ENCODE data around the gene SEMA3F. TPM values are rescaled to one million over a fixed set of nuclear protein-coding genes. Genes with fewer than 3 reads are reported as not detected.

Gene SEMA3F
- total and polyA plus RNA-seq, 2 experiments from 2014 or later = 2.3 to 67.6 TPM

DNA sequence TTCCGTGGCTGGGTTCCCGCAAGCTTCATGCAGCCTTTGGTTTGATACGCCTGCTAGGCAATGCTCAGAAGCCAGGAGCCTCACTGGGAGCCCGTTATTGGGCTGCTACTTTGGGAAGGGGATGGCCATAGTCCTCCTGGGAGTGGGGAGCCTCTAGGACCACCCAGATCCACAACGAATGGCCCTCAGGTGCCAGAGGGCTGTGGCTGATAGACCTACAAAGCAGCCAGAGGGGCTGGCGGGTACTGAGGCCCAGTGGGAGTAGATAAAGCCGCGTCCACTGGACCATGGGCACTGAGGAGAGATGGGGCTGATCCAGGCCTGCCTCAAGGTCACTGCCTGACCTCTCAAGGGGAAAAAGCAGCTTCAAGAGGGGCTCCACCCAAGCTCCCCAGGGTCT is 37.0 kb downstream of the SEMA3F start (continued):
- TF ChIP-seq, protein P1, sequence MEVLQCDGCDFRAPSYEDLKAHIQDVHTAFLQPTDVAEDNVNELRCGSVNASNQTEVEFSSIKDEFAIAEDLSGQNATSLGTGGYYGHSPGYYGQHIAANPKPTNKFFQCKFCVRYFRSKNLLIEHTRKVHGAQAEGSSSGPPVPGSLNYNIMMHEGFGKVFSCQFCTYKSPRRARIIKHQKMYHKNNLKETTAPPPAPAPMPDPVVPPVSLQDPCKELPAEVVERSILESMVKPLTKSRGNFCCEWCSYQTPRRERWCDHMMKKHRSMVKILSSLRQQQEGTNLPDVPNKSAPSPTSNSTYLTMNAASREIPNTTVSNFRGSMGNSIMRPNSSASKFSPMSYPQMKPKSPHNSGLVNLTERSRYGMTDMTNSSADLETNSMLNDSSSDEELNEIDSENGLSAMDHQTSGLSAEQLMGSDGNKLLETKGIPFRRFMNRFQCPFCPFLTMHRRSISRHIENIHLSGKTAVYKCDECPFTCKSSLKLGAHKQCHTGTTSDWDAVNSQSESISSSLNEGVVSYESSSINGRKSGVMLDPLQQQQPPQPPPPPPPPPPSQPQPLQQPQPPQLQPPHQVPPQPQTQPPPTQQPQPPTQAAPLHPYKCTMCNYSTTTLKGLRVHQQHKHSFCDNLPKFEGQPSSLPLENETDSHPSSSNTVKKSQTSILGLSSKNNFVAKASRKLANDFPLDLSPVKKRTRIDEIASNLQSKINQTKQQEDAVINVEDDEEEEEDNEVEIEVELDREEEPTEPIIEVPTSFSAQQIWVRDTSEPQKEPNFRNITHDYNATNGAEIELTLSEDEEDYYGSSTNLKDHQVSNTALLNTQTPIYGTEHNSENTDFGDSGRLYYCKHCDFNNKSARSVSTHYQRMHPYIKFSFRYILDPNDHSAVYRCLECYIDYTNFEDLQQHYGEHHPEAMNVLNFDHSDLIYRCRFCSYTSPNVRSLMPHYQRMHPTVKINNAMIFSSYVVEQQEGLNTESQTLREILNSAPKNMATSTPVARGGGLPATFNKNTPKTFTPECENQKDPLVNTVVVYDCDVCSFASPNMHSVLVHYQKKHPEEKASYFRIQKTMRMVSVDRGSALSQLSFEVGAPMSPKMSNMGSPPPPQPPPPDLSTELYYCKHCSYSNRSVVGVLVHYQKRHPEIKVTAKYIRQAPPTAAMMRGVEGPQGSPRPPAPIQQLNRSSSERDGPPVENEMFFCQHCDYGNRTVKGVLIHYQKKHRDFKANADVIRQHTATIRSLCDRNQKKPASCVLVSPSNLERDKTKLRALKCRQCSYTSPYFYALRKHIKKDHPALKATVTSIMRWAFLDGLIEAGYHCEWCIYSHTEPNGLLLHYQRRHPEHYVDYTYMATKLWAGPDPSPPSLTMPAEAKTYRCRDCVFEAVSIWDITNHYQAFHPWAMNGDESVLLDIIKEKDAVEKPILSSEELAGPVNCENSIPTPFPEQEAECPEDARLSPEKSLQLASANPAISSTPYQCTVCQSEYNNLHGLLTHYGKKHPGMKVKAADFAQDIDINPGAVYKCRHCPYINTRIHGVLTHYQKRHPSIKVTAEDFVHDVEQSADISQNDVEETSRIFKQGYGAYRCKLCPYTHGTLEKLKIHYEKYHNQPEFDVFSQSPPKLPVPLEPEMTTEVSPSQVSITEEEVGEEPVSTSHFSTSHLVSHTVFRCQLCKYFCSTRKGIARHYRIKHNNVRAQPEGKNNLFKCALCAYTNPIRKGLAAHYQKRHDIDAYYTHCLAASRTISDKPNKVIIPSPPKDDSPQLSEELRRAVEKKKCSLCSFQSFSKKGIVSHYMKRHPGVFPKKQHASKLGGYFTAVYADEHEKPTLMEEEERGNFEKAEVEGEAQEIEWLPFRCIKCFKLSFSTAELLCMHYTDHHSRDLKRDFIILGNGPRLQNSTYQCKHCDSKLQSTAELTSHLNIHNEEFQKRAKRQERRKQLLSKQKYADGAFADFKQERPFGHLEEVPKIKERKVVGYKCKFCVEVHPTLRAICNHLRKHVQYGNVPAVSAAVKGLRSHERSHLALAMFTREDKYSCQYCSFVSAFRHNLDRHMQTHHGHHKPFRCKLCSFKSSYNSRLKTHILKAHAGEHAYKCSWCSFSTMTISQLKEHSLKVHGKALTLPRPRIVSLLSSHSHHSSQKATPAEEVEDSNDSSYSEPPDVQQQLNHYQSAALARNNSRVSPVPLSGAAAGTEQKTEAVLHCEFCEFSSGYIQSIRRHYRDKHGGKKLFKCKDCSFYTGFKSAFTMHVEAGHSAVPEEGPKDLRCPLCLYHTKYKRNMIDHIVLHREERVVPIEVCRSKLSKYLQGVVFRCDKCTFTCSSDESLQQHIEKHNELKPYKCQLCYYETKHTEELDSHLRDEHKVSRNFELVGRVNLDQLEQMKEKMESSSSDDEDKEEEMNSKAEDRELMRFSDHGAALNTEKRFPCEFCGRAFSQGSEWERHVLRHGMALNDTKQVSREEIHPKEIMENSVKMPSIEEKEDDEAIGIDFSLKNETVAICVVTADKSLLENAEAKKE (CRISPR knock-in tag; IDR thresholded peaks at IDR 0.05) = no peak
- TF ChIP-seq CTCF (conservative IDR thresholded peaks at IDR 0.05; ENCODE audit: low read depth in 2 of 2) (no peak), NANOG (IDR thresholded peaks at IDR 0.05; ENCODE audit: borderline replicate concordance) (no peak), ZNF114 (CRISPR knock-in tag; IDR thresholded peaks at IDR 0.05) (no peak)

GRCh38 chr3:50192689-50193141 is 37.6 kb downstream of the SEMA3F start:
- TF ChIP-seq ZNF331 (CRISPR knock-in tag; IDR thresholded peaks at IDR 0.05; ENCODE audit: low read depth) (no peak), CTCF (conservative IDR thresholded peaks at IDR 0.05; ENCODE audit: low read depth in 2 of 2) (peak; percentile 93 to 95)
- Histone ChIP-seq H3F3A (replicated peaks; ENCODE audit: low read depth) (peaks cover 3% of the 10 kb centered on the region), H3K27ac (ENCODE audit: low read depth) (no peak overlapping the region), H4K20me1 (replicated peaks; ENCODE audit: insufficient read depth) (no peaks in the 10 kb centered on the region), H3K79me2 (replicated peaks; ENCODE audit: insufficient read depth) (no peaks in the 10 kb centered on the region), H3K4me1 (ENCODE audit: insufficient read depth) (peaks cover 8% of the 10 kb centered on the region; the same call in 1 of the 2 replicates), H3K4me2 (no peak overlapping the region), H2AFZ (no peak overlapping the region), H3K9me2 (ENCODE audit: insufficient read depth) (no peaks in the 10 kb centered on the region), H3K36me3 (ENCODE audit: insufficient read depth) (no peaks in the 10 kb centered on the region), H3K27me3 (ENCODE audit: insufficient read depth) (peaks cover 12% of the 10 kb centered on the region; the same call in 1 of the 2 replicates), H3K4me3 (no peak overlapping the region)
- Mint-ChIP-seq H3K4me3 (no peak overlapping the region), H3K4me1 (peaks cover 15% of the 10 kb centered on the region), H3K9me3 (no peaks in the 10 kb centered on the region), H3K27ac (no peak overlapping the region), H3K27me3 (ENCODE audit: insufficient read depth, low read depth, poor library complexity) (peaks cover 17% of the 10 kb centered on the region), H3K36me3 (ENCODE audit: low read depth) (peaks cover under 1% of the 10 kb centered on the region; the same call in 1 of the 3 replicates)
- peak; percentile 35 for ATAC-seq
- peak; percentile 93 for DNase-seq (ENCODE audit: low spot score)

Data from GM23338 (cell line).